GM21423 (cell line): ENCODE data around the gene OR6S1.

Experiments used
- ATAC-seq: cut with Tn5 transposase; IDR thresholded peaks from one replicate; pipeline ENCODE4 v1.9.1; 2021; ENCODE audit warnings: mild to moderate bottlenecking, moderate library complexity; ENCODE audit not compliant: unreplicated experiment

The OR6S1 gene

GRCh38 chr14:20641591-20641990 is at the start of gene OR6S1:
Gene OR6S1 (minus strand): TSS chr14:20641691. CDS start chr14:20641691, 0 bp downstream.
- no peak for ATAC-seq

GRCh38 chr14:20690848-20691640 is 49.6 kb upstream of the OR6S1 start:
- no peak for ATAC-seq

- ATAC-seq, result no peak
Measured at GRCh38 chr14:20688167-20688839, 46.8 kb upstream of the OR6S1 start, which contains the start of gene ANG. Gene ANG (plus strand): TSS chr14:20688764. CDS start chr14:20693565, 4,801 bp downstream.

- ATAC-seq, result no peak
Measured at GRCh38 chr14:20687362-20688166, 46.1 kb upstream of the OR6S1 start.

GRCh38 chr14:20686386-20687143 is 45.1 kb upstream of the OR6S1 start:
- ATAC-seq, result no peak

- no peak for ATAC-seq
Measured at GRCh38 chr14:20684662-20685456, 43.4 kb upstream of the OR6S1 start.

- ATAC-seq, result peak; percentile 20
Measured at GRCh38 chr14:20683891-20684661, 42.6 kb upstream of the OR6S1 start, which contains the start of gene RNASE4. Gene RNASE4 (plus strand): TSS chr14:20684560. CDS start chr14:20699372, 14,812 bp downstream.

- peak; percentile 24 for ATAC-seq
Measured at GRCh38 chr14:20683125-20683890, 41.8 kb upstream of the OR6S1 start.

- peak; percentile 45 for ATAC-seq
Measured at GRCh38 chr14:20682435-20683124, 41.1 kb upstream of the OR6S1 start.

- ATAC-seq, result no peak
Measured at GRCh38 chr14:20682127-20682434, 40.6 kb upstream of the OR6S1 start.

GRCh38 chr14:20681348-20682126 is 40.0 kb upstream of the OR6S1 start:
- peak; percentile 17 for ATAC-seq

- ATAC-seq, result peak; percentile 33
Measured at GRCh38 chr14:20680843-20681347, 39.4 kb upstream of the OR6S1 start.

- no peak for ATAC-seq
Measured at GRCh38 chr14:20680363-20680762, 38.9 kb upstream of the OR6S1 start.

- no peak for ATAC-seq
Measured at GRCh38 chr14:20679907-20680306, 38.4 kb upstream of the OR6S1 start.

- ATAC-seq, result no peak
Measured at GRCh38 chr14:20676072-20676471, 34.6 kb upstream of the OR6S1 start.

- no peak for ATAC-seq
Measured at GRCh38 chr14:20675669-20676068, 34.2 kb upstream of the OR6S1 start.
